H1 (cell line): ENCODE measurements around the gene TPST2. TPM values are rescaled to one million over a fixed set of nuclear protein-coding genes. Genes with fewer than 3 reads are reported as not detected.

Experiments
- CTCF ChIA-PET: fragments of 300-600 bp; sonication (Branson Sonifier 250); formaldehyde crosslinking; loops from one replicate; lab custom pipeline; 2021; ENCODE audit not compliant: partially characterized antibody; lab: Charles Lee
- POLR2A ChIA-PET: fragments of 300-600 bp; sonication (Branson Sonifier 250); formaldehyde crosslinking; loops from one replicate; lab custom pipeline; 2021; ENCODE audit warnings: inconsistent platforms; ENCODE audit not compliant: partially characterized antibody; lab: Charles Lee
- DNase-seq, 2 experiments: peaks; one replicate each; pipeline versions ENCODE4 v3.0.0 to v3.0.0-alpha.2; 2010 to 2022; ENCODE audit warnings: low spot score in 2 of 2, low read depth in 1 of 2, mixed read lengths in 1 of 2
- FAIRE-seq: peaks from 2 replicates; lab custom pipeline; 2011; peaks lifted over from hg19 to GRCh38; lab: Jason Lieb, UNC
- H2AFZ ChIP-seq: 2 replicates; pipeline ENCODE4 v1.8.1; 2012; ENCODE audit warnings: low read length, inconsistent platforms
- H2AK5ac ChIP-seq: 2 replicates; pipeline ENCODE4 v1.6.1; 2013; ENCODE audit warnings: low read depth, low read length
- H2BK120ac ChIP-seq: replicated peaks from 2 replicates; pipeline ENCODE3; 2013; ENCODE audit warnings: low read depth, low read length, inconsistent platforms
- H2BK12ac ChIP-seq: 2 replicates; pipeline ENCODE4 v1.6.1; 2013; ENCODE audit warnings: low read depth, low read length
- H2BK15ac ChIP-seq: 2 replicates; pipeline ENCODE4 v1.6.1; 2013; ENCODE audit warnings: low read length
- H2BK20ac ChIP-seq: 2 replicates; pipeline ENCODE4 v1.6.1; 2013; ENCODE audit warnings: low read length
- H2BK5ac ChIP-seq: 2 replicates; pipeline ENCODE4 v1.6.1; 2013; ENCODE audit warnings: low read depth, low read length
- H3K14ac ChIP-seq: 2 replicates; pipeline ENCODE4 v1.6.1; 2013; ENCODE audit warnings: inconsistent platforms; ENCODE audit not compliant: insufficient read length
- H3K18ac ChIP-seq: 2 replicates; pipeline ENCODE4 v1.6.1; 2013; ENCODE audit warnings: low read length; ENCODE audit errors: extremely low read depth
- H3K23ac ChIP-seq: 2 replicates; pipeline ENCODE4 v1.6.1; 2013; ENCODE audit warnings: inconsistent platforms; ENCODE audit not compliant: insufficient read length
- H3K23me2 ChIP-seq: 2 replicates; pipeline ENCODE4 v1.6.1; 2013; ENCODE audit warnings: low read depth, low read length
- H3K27ac ChIP-seq: 2 replicates; pipeline ENCODE4 v1.6.1; 2011; ENCODE audit warnings: low read depth, low read length, inconsistent platforms
- H3K27me3 ChIP-seq, 4 experiments: replicated peaks in 1 of 4; 1 replicate in 1 of 4; 2 replicates in 3 of 4; pipeline versions ENCODE4 v1.6.1 to v1.8.1; 2011 to 2013; ENCODE audit warnings: low read length in 3 of 4, mild to moderate bottlenecking in 3 of 4, inconsistent platforms in 2 of 4, mixed read lengths in 2 of 4, moderate library complexity in 1 of 4; ENCODE audit not compliant: control insufficient read depth in 3 of 4, insufficient read depth in 3 of 4; ENCODE audit errors: extremely low read depth in 1 of 4
- H3K36me3 ChIP-seq, 4 experiments: 2 replicates each; pipeline versions ENCODE4 v1.6.1 to v1.8.1; 2011 to 2013; ENCODE audit warnings: mild to moderate bottlenecking in 4 of 4, low read length in 3 of 4, moderate library complexity in 2 of 4, control low read depth in 1 of 4, inconsistent platforms in 1 of 4; ENCODE audit not compliant: insufficient read depth in 4 of 4, control insufficient read depth in 2 of 4
- H3K4ac ChIP-seq: replicated peaks from 2 replicates; pipeline ENCODE3; 2013; ENCODE audit warnings: low read length, low read depth, mixed read lengths, inconsistent platforms; ENCODE audit not compliant: insufficient read length
- H3K4me1 ChIP-seq, 4 experiments: replicated peaks in 1 of 4; 1 replicate in 1 of 4; 2 replicates in 3 of 4; pipeline versions ENCODE4 v1.6.1 to v1.8.1; 2011 to 2013; ENCODE audit warnings: low read length in 3 of 4, inconsistent platforms in 2 of 4, mixed read lengths in 1 of 4; ENCODE audit not compliant: insufficient read depth in 4 of 4, control insufficient read depth in 3 of 4
- H3K4me2 ChIP-seq, 2 experiments: 2 replicates each; pipeline versions ENCODE4 v1.6.1 to v1.8.1; 2011 to 2013; ENCODE audit warnings: low read depth in 2 of 2, low read length in 2 of 2, control low read depth in 1 of 2, inconsistent platforms in 1 of 2, mild to moderate bottlenecking in 1 of 2; ENCODE audit not compliant: insufficient read depth in 1 of 2
- H3K4me3 ChIP-seq, 4 experiments: fragments of 200-600, 300-600 bp in 1 of 4; sonication (generic), shearing (Covaris generic), sonication (Bioruptor Twin) in 1 of 4; 2 replicates each; pipeline versions ENCODE4 v1.5.1 to v1.8.1; 2011 to 2016; ENCODE audit warnings: low read length in 4 of 4, low read depth in 3 of 4, control low read depth in 2 of 4, inconsistent platforms in 2 of 4, mild to moderate bottlenecking in 2 of 4, mixed read lengths in 1 of 4, moderate library complexity in 1 of 4; ENCODE audit not compliant: insufficient read depth in 2 of 4; ENCODE audit errors: extremely low read depth in 1 of 4
- H3K56ac ChIP-seq: replicated peaks from 2 replicates; pipeline ENCODE3; 2013; ENCODE audit warnings: low read depth, mild to moderate bottlenecking, mixed read lengths, low read length, inconsistent platforms; ENCODE audit not compliant: insufficient read length
- H3K79me1 ChIP-seq: 2 replicates; pipeline ENCODE4 v1.6.1; 2013; ENCODE audit warnings: low read depth, low read length, control low read depth
- H3K79me2 ChIP-seq, 2 experiments: 2 replicates each; pipeline versions ENCODE4 v1.6.1 to v1.8.1; 2012 to 2013; ENCODE audit warnings: low read length in 2 of 2, mild to moderate bottlenecking in 2 of 2, inconsistent platforms in 1 of 2; ENCODE audit not compliant: insufficient read depth in 2 of 2, control insufficient read depth in 1 of 2
- H3K9ac ChIP-seq, 4 experiments: replicated peaks in 1 of 4; 1 replicate in 1 of 4; 2 replicates in 3 of 4; pipeline versions ENCODE4 v1.6.1 to v1.8.1; 2011 to 2013; ENCODE audit warnings: low read depth in 3 of 4, low read length in 3 of 4, control low read depth in 2 of 4, mild to moderate bottlenecking in 2 of 4, moderate library complexity in 2 of 4, inconsistent platforms in 1 of 4; ENCODE audit errors: extremely low read depth in 1 of 4
- H3K9me3 ChIP-seq, 2 experiments: 2 replicates each; pipeline versions ENCODE4 v1.6.1 to v1.8.1; 2012 to 2013; ENCODE audit warnings: mild to moderate bottlenecking in 2 of 2, moderate library complexity in 2 of 2, control low read depth in 1 of 2, inconsistent platforms in 1 of 2, low read depth in 1 of 2, low read length in 1 of 2, mixed read lengths in 1 of 2; ENCODE audit not compliant: insufficient read depth in 2 of 2
- H4K20me1 ChIP-seq, 2 experiments: replicated peaks in 1 of 2; 2 replicates each; pipeline versions ENCODE3 to v1.8.1; 2011 to 2013; ENCODE audit warnings: inconsistent platforms in 2 of 2, low read length in 2 of 2, mild to moderate bottlenecking in 1 of 2; ENCODE audit not compliant: insufficient read depth in 2 of 2, control insufficient read depth in 1 of 2
- H4K5ac ChIP-seq: 2 replicates; pipeline ENCODE4 v1.6.1; 2013; ENCODE audit warnings: low read length, low read depth, mixed read lengths, inconsistent platforms; ENCODE audit not compliant: insufficient read length
- H4K8ac ChIP-seq: 2 replicates; pipeline ENCODE4 v1.8.0; 2013; ENCODE audit warnings: mild to moderate bottlenecking, moderate library complexity, low read length, inconsistent platforms; ENCODE audit not compliant: insufficient read depth; ENCODE audit errors: extremely low read depth
- H4K91ac ChIP-seq: replicated peaks from 2 replicates; pipeline ENCODE3; 2013; ENCODE audit warnings: low read length, mixed read lengths, inconsistent platforms; ENCODE audit not compliant: insufficient read length
- CEBPB ChIP-seq: IDR thresholded peaks from 2 replicates; pipeline ENCODE4 v1.6.1; 2012; ENCODE audit warnings: low read depth, low read length
- CHD2 ChIP-seq: IDR thresholded peaks from 2 replicates; pipeline ENCODE4 v1.6.1; 2012; ENCODE audit warnings: low read length, improper control_type of control experiment
- JUN ChIP-seq: IDR thresholded peaks from 2 replicates; pipeline ENCODE4 v1.6.1; 2011; ENCODE audit warnings: low read depth, mild to moderate bottlenecking, improper control_type of control experiment, low read length
- KDM1A ChIP-seq: fragments of 200-600, 300-600 bp; sonication (generic); IDR thresholded peaks from 2 replicates; pipeline ENCODE4 v1.7.1; 2016; ENCODE audit warnings: mild to moderate bottlenecking, low read length, borderline replicate concordance
- POLR2A ChIP-seq, 2 experiments: IDR thresholded peaks; 1 replicate in 1 of 2; 2 replicates in 1 of 2; pipeline ENCODE4 v1.6.1; 2011; ENCODE audit warnings: low read depth in 2 of 2, low read length in 2 of 2, mild to moderate bottlenecking in 2 of 2; ENCODE audit errors: control extremely low read depth in 1 of 2
- RAD21 ChIP-seq, 2 experiments: IDR thresholded peaks in 1 of 2; conservative IDR thresholded peaks in 1 of 2; 2 replicates each; pipeline ENCODE4 v1.6.1; 2011; ENCODE audit warnings: low read depth in 2 of 2, low read length in 2 of 2, improper control_type of control experiment in 1 of 2, inconsistent platforms in 1 of 2, mild to moderate bottlenecking in 1 of 2, moderate library complexity in 1 of 2
- SRF ChIP-seq: IDR thresholded peaks from 2 replicates; pipeline ENCODE4 v1.6.1; 2011; ENCODE audit warnings: mild to moderate bottlenecking, low read depth, low read length, moderate library complexity
- WGBS, 2 experiments: shearing (Covaris generic) in 1 of 2; methylation state at CpG; one replicate each; pipeline versions ENCODE4 v1.1.6 to v1.1.7; 2013 to 2015; ENCODE audit warnings: low lambda C conversion rate in 2 of 2, mixed read lengths in 2 of 2, inconsistent platforms in 1 of 2, low coverage in 1 of 2, missing lambda C conversion rate in 1 of 2; ENCODE audit not compliant: insufficient replicate concordance in 2 of 2, insufficient coverage in 1 of 2, insufficient read length in 1 of 2; ENCODE audit errors: extremely low coverage in 1 of 2, missing lambda C conversion rate in 1 of 2; 5-methylcytosine and 5-hydroxymethylcytosine counted together
- polyA plus RNA-seq, 7 experiments: library from polyadenylated mRNA; depleted of rRNA in 3 of 7; stranded (reverse) in 5 of 7; unstranded in 2 of 7; fragments of >200 nt in 5 of 7; fragments of 200-250 nt in 2 of 7; gene quantifications; 1 replicate in 5 of 7; 2 replicates in 1 of 7; 4 replicates in 1 of 7; pipeline versions ENCODE4 v1.2.1 to v1.2.3, GENCODE V29; 2011 to 2013; ENCODE audit warnings: missing spikeins in 2 of 7, mixed read lengths in 2 of 7
- total RNA-seq: library from RNA; stranded (reverse); fragmentation: NEBNext Ultra II Directional; extraction: Animal tissue kit (Norgen Biotek cat#: 25700); gene quantifications from 2 replicates; pipeline ENCODE4 v1.2.1, GENCODE V29; 2021

Gene TPST2
- total and polyA plus RNA-seq, 2 of the 8 experiments (the other 6 are each of a cell fraction or from before 2014, with no cell fraction given) = 58.8 to 143 TPM

DNA sequence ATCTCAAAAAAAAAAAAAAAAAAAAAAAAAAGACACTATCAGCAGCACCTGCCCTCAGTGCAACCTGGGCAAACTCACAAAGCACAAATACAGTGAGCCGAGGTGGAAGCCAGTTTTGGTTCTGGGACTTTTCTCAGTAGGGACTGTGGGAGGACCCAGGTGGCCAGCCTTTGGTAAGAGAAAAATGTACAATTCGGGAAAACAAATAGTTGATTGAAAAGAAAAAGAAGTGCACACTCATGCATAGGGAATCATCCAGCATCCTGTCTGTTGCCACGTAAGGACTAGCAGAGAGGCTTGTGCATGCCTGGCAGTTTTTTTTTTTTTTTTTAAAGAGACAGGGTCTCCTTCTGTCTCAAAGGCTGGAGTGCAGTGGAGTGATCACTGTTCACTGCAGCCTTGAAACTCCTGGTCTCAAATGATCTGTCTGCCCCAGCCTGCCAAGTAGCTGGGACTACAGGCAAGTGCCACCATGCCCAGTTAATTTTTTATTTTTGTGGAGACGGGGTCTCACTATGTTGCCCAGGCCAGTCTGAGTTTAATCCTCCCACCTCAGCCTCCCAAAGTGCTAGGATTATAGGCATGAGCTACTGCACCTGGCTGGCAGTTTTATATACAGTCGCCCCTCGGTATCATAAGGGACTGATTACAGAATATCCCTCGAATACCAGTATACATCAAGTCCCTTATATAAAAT lies 36.7 kb downstream of the TPST2 start:
- H3K4ac ChIP-seq = no peak overlapping the region
- no peaks in the 10 kb centered on the region for H3K9me3 ChIP-seq
- no peaks in the 10 kb centered on the region for H3K27me3 ChIP-seq
- no peak overlapping the region for H2BK12ac ChIP-seq
- no peak overlapping the region for H2AK5ac ChIP-seq
- H2BK15ac ChIP-seq = no peak overlapping the region
- H3K27ac ChIP-seq = no peak overlapping the region
- no peaks in the 10 kb centered on the region for H3K36me3 ChIP-seq
- no peak for DNase-seq
- no peak overlapping the region for H3K4me3 ChIP-seq
- H4K8ac ChIP-seq = no peak overlapping the region
- H4K20me1 ChIP-seq = peaks cover 4 to 6% of the 10 kb centered on the region in 2 experiments
- no peak for TF ChIP-seq CHD2
- no peak for TF ChIP-seq CEBPB
- TF ChIP-seq POLR2A (IDR thresholded peaks at IDR 0.05; ENCODE audit: control extremely low read depth in 1 of 2, low read depth in 2 of 2, low read length in 2 of 2) = no peak
- no peak for TF ChIP-seq JUN
- peak; percentile 88; the same call in 1 of the 2 replicates for TF ChIP-seq KDM1A
- no peak for TF ChIP-seq RAD21 (IDR thresholded peaks at IDR 0.05 in 1 of 2, conservative IDR thresholded peaks at IDR 0.05 in 1 of 2; ENCODE audit: low read depth in 2 of 2, low read length in 2 of 2)
- TF ChIP-seq SRF = no peak
- H3K23ac ChIP-seq = no peak overlapping the region
- peaks cover 9 to 73% of the 10 kb centered on the region in 2 experiments for H3K79me2 ChIP-seq
- H3K23me2 ChIP-seq = no peaks in the 10 kb centered on the region
- H3K14ac ChIP-seq = no peak overlapping the region
- H2BK120ac ChIP-seq = no peak overlapping the region
- ChIA-PET POLR2A (interaction anchor here (1.0 to 2.5 kb wide), 6 partner anchors 11 to 36 kb away, joined by 3 to 17 read pairs (median 4); no protein-coding TSS in a partner anchor), CTCF (interaction anchor here (0.6 to 0.9 kb wide), 2 partner anchors 31 to 560 kb away, joined by 3 to 4 read pairs; no protein-coding TSS in a partner anchor)
- no peak overlapping the region for H4K5ac ChIP-seq
- no peak overlapping the region for H3K56ac ChIP-seq
- no peak for FAIRE-seq
- no peak overlapping the region for H3K9ac ChIP-seq
- H3K4me1 ChIP-seq = peaks cover 18 to 41% (median 29%) of the 10 kb centered on the region in 4 experiments
- no peak overlapping the region for H2BK20ac ChIP-seq
- H3K18ac ChIP-seq = no peak overlapping the region
- H3K79me1 ChIP-seq = peaks cover 14% of the 10 kb centered on the region
- no peak overlapping the region for H2BK5ac ChIP-seq
- no peak overlapping the region for H3K4me2 ChIP-seq
- no peak overlapping the region for H2AFZ ChIP-seq
- WGBS, 2 experiments = 90% methylated on average over 7 of the region's 7 CpGs; no CpG with 5 or more reads in 1 of the 2 experiments
- no peak overlapping the region for H4K91ac ChIP-seq
